GM19397 (cell line): Measurements from ENCODE around the gene SPECC1L.
"Not testable (repeated sequence)": the region's sequence is repeated elsewhere in the genome, so short reads cannot be mapped to it uniquely, and the experiment has no call there.

Experiments
- ATAC-seq: cut with Tn5 transposase; IDR thresholded peaks from one replicate; pipeline ENCODE4 v1.9.1; 2021; ENCODE audit warnings: mild to moderate bottlenecking, moderate library complexity; ENCODE audit not compliant: unreplicated experiment

Gene SPECC1L, protein sequence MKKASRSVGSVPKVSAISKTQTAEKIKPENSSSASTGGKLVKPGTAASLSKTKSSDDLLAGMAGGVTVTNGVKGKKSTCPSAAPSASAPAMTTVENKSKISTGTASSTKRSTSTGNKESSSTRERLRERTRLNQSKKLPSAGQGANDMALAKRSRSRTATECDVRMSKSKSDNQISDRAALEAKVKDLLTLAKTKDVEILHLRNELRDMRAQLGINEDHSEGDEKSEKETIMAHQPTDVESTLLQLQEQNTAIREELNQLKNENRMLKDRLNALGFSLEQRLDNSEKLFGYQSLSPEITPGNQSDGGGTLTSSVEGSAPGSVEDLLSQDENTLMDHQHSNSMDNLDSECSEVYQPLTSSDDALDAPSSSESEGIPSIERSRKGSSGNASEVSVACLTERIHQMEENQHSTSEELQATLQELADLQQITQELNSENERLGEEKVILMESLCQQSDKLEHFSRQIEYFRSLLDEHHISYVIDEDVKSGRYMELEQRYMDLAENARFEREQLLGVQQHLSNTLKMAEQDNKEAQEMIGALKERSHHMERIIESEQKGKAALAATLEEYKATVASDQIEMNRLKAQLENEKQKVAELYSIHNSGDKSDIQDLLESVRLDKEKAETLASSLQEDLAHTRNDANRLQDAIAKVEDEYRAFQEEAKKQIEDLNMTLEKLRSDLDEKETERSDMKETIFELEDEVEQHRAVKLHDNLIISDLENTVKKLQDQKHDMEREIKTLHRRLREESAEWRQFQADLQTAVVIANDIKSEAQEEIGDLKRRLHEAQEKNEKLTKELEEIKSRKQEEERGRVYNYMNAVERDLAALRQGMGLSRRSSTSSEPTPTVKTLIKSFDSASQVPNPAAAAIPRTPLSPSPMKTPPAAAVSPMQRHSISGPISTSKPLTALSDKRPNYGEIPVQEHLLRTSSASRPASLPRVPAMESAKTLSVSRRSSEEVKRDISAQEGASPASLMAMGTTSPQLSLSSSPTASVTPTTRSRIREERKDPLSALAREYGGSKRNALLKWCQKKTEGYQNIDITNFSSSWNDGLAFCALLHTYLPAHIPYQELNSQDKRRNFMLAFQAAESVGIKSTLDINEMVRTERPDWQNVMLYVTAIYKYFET

DNA sequence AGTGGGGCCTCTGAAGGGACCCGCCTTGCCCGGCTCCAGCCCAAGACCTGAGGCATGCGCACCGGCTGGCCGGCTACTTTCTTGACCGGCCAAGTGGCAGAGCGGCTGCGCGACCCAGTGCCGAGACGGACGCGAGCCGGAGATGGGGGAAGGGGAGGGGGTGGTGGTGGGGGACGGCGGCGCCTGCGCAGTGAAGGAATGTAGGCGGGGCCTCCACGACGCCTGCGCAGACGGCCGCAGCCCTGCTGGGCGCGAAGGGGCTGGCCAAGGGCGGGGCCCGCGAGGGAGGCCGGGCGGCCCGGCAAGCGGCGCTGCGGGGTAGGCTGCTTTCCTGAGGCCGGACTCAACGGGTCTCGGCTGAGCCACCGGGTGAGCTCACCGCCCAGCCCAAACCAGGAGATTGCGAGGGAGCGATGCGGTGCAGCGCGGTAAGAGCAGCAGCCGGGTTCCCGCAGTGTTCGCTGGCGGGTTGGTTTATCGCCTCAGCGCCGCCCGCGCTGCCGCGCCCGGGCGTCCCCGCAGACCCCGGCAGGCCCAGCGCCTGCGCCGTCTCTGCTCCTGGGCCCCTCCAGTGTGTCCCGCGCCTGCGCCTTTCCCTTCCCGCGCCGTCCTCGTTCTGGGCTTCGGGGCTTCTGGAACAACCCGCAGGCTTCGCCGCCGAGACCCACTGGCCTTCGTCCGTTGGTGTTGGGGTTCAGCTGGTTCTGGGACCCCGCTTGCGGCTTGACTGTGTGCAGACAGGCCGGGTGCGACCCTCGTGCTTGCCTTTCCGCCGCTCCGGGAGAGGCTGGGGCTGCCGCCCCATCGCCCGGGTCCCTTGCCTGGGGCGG, at the start of gene SPECC1L:
Gene SPECC1L, plus strand, starts transcription at position 276 of the 830 bp plus-strand sequence. CDS start 31,401 bp downstream, outside the sequence.
- peak; percentile 87 for ATAC-seq

DNA sequence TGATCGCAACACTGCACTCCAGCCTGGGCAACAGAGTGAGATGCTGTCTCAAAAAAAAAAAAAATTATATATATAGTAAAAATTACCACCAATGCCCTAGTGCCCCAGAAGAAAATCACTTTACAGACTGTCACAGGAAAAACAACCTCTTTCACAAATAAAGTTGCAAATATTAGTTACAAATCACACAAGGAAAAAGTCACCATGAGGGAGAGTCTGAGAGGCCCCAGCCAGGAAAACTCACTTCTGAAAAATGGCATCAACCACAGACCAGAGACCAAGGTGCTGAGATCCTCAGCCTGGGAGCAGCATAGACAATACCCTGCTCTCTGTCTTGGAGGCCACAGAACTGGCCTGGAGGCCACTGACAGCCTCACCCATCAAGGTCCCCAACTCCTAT, 46.2 kb upstream of the SPECC1L start:
- no peak for ATAC-seq

DNA sequence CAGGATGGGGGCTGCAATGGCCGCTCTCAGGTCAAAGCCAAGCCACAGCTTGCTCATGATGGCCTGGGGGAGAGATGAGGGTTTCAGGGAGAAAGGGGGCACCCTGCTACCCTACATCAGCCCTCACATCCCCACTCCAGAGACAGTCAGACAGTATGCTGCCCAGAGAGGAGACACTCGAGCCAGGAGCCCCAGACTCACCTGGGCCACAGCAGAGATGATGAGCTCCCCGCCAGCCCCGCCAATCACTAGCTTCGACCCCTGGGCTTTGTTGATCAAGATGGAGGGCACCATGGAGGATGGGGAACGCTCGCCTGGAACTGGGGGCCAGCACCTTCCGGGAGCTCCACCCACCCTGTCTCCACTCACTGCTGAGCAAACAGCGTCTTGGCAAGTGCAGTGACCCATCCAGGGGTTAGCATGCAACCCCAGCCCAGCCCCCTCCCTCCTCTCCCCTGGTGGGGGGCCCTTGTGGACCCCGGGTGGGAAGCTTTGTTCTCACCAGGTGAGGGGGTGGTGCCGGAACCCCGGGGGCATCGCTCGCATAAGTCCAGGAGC, 45.5 kb upstream of the SPECC1L start:
- ATAC-seq: no peak

DNA sequence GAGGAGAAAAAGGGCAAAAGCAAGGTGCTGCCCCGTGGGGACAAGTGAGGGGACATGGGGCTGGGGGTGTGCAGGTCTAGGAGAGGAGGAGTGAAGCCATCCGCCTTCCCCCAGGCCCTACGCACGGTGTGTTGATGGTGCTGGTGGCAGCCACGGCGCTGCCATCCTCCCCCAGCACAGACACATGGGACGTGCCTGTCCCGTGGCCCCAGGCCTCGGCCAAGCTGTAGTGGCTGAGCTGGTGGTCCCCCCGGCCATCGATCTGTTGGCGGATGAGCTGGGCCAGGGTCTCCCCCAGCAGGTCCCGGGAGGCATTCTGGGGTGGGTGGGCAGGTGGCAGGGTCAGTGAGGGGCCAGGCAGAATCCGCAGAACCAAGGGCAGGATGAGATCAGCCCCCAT, 44.7 kb upstream of the SPECC1L start:
- ATAC-seq: no peak

DNA sequence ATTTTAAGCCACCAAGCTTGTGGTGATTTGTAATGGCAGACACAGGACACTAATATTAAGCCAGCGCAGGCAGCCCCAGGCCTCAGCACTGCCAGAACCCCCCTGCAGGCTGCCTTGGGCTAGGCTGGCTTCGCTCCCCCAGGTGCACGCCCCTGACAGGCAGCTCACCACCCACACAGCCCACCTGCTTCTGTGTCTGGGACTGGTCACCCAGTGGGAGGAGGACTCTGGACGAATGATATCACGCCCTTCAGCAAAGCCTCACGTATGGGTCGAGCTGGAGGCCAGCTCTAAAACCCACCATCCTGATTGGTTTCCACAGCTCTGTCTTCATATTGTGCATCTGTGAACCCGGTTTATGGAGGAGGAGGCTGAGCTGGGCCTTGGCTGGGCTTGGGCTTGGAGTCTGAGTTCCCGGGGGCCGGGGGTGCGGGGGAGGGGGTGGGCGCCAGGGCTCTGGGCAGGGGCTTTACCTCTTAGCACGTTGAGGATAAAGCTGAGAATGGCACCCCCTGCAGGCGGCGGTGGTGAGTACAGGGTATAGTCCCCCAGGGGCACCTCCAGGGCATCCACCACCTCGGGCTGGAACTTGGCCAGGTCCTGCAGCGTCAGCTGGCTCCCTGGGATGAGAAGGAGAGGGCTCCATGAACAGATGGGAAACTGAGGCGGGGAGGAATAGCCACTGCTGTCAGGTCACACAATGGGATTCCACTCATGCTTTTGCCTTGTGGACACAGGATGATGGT, 39.5 kb upstream of the SPECC1L start:
- ATAC-seq: no peak

DNA sequence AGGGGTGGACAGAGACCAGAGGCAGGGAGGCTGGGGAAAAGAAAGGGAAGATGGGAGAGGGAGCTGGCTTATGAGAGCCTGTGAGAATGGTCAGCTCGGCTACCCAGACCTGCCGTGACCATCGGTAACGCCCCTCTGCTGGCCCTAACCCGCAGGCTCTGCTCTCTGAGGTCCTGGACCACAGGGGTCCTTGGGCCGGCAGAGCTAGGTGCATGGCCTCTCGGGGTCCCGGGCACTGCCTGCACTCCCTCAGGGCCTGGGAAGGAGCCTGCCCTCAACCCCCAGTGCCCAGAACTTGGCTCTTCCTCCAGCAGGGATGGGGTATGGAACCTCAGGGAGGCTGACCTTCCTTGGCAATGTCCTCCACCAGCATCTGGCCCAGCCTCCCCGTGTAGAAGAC, 38.9 kb upstream of the SPECC1L start:
- no peak for ATAC-seq

DNA sequence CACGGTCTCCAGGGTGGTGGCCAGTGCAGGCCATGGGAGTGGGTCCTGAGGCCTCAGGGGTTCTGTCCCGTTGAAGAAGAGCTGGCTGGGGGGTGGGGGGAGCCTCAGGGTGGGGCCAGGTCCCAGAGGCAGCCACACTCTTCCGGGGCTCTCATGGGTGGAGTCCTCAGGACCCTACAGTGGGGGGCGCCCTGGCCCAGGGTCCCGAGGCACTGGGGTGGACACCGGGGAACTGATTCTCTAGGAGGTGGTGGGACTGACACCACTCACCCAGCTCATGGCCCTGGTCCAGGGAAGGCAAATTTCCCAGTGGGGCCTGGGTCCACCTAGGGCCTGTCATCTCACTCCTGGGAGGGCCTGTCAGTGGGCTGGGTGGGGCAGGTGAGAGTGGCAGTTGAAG, 38.5 kb upstream of the SPECC1L start:
- no peak for ATAC-seq

DNA sequence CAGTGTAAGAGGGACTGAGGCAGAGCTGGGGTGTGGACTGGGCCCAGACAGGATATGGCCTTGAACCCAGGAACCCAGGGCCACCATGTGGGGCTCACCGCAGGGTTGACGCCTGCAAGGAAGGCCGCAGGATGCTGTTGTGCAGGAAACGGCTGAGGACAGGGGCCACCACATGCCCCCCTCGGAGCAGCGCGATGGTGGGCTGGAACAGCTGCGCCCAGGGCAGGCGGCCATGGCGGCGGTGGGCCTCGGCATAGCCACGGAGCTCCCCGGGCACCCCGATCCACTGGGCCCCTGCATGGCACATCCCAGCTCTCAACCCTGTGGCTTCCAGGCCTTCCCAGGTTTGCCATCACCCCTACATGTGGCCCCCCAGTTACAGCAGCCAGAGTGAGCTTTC, 37.9 kb upstream of the SPECC1L start:
- ATAC-seq: no peak

DNA sequence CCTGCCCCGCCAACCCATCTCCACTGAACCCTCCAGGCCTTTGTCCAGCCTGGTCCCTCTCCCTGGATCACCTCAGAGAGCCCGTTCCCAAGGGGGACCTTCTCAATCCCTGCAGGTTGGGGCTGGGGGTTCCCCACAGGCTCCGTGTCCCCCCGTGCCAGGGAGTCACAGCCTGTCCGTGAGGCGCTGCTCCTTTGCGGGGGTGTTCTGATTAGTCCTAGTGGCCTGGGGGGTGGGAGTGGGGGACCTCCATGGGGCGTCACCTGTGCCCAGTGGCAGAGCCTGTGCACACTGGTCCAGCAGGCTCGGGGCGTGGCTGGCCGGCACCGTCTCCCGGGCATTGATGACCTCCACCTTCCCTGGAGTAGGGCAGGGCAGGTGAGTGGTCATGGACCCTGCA, 37.4 kb upstream of the SPECC1L start:
- no peak for ATAC-seq

DNA sequence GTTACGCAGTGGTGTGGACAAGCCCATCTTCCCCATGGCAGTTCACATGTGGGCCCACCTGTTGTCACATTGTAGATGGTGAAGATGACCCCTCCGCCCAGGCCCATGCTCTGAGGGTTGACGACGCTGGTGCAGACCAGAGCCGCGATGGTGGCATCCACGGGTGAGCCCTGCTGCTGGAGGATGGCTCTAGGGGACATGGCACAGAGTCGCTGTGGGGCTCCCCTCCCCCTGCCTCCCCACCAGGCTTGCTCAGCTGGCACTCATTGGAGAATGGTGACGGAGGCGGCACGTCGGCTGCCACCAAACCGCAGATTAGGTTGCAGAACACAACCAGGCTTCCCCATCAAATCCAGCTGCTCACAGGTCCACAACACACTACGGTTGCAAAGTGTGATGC, 36.8 kb upstream of the SPECC1L start:
- no peak for ATAC-seq

DNA sequence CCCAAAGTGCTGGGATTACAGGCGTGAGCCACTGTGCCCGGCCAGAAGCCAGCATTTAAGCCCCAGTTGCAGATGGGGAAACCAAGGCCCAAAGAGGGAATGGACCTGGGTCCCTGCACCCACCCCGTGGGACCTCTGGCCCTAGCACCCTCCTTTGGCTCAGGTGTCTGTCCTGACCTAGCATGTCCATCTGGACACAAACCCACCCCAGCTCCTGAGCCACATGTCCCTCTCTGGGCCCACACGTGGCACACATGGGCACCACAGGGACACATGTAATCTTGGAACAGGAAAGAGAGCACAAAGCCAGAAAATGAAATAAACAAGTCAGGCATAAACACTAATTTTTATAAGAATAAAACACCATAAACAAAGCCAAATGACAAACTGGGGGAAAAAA, 35.3 kb upstream of the SPECC1L start:
- ATAC-seq: no peak

DNA sequence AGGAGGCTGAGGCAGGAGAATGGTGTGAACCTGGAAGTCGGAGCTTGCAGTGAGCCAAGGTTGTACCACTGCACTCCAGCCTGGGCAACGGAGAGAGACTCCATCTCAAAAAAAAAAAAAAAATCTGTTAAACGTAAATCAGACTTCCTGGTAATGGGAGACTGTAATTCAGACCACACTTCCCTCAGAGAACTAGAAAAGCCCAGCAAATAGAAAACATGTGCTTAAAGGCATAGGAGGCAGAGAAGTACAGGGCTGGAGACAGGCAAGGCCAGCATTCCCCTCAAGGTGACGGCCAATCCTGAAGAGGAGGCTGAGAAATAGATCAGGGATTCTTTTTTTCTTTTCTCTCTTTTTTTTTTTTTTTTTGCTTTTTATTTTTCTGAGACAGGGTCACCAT, 34.0 kb upstream of the SPECC1L start:
- ATAC-seq: no peak

DNA sequence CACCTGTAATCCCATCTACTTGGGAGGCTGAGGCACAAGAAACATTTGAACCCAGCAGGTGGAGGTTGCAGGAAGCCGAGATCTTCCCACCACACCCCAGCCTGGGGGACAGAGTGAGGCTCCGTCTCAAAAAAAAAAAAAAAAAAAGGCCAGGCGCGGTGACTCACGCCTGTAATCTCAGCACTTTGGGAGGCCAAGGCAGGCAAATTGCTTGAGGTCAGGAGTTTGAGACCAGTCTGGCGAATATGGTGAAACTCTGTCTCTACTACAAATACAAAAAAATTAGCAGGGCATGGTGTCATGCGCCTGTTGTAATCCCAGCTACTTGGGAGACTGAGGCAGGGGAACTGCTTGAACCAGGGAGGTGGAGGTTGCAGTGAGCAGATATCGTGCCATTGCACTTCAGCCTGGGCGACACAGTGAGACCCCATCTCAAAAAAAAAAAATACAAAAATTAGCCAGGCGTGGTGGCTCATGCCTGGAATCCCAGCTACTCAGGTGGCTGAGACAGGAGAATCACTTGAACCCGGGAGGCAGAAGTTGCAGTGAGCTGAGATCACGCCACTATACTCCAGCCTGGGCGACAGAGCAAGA, 32.4 kb upstream of the SPECC1L start:
- ATAC-seq: not testable (repeated sequence)

DNA sequence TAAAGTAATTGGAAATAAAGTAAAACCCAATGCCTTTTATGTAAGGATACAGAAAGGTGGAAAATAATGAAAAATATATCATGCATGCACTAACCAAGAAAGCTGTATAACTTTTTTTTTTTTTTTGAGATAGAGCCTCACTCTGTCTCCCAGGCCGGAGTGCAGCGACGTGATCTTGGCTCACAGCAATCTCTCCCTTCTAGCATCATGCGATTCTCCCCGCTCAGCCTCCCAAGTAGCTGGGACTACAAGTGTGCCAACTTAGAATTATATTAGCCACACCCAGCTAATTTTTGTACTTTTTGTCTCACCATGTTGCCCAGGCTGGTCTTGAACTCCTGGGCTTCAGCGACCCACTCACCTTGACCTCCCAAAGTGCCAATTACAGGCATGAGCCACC, 30.2 kb upstream of the SPECC1L start:
- ATAC-seq: no peak

DNA sequence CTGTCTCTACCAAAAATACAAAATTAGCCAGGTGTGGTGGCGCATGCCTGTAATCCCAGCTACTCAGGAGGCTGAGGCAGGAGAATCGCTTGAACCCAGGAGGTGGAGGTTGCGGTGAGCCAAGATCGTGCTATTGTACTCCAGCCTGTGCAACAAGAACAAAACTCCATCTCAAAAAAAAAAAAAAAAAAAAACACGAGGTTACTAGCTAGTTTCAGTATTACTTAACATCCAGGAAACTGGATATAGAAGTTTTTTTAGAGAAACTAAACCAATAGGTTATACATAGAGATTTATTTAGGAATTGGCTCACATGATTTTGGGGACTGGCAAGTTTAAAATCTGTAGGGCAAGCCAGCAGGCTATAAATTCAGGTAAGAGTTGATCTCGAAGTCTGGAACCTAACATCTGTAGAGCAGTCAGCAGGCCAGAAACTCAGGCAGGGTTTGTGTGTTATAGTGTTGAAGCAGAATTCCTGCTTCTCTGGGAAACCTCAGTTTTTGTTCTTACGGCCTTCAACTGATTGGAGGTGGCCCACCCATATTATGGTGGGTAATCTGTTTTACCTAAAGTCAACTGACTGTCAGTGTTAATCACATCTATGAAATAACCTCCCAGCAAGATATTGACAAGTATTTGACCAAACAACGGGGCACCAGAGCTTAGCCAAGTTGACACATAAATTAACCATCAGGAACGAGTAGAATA, 29.5 kb upstream of the SPECC1L start:
- not testable (repeated sequence) for ATAC-seq

DNA sequence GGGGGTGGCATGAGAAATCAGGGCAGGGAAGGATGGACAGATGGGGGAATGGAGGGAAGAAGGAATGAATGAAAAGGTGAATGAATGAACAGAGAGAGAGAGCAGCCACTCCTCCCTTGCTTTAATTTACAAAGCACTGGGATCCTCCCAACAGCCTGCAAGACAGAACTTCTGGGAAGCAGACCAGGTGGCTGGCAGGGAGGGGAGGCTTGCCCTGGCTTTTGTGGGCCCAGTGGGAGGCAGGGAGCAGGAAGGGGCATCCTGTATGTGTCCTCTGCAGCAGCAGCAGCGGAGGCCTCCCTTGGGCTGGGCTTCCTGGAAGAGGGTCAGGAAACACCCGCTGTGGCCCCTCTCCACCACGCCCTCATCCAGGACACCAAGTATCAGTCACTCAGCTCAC, 27.2 kb upstream of the SPECC1L start:
- not testable (repeated sequence) for ATAC-seq

DNA sequence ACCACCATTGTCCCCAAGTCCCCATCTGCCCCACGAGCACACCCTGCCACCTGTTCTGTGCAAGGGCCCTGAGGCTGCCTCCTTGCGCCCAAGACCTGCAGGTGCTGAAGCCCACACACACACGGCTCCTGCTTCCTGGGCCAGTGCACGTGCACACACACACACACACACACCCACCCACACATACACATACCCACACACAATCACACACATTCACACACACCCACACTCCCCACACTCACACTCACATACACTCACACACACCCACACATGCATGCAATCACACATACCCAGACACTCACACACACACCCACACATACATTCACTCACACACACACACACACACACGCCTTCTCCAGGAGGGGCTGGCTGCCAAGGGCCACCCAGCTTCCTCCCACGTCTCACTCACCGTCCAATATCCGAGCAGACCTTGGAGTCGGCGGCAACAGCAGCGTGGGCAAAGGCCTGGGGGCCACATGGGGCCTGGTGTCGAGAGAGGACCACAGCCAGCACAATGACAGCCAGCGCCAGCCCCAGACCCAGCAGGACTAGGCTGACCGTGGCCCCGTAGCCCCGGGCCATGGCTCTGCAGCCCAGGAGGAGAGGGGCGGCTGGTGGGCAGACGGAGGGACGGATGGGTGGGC, 26.4 kb upstream of the SPECC1L start:
- ATAC-seq: no peak

DNA sequence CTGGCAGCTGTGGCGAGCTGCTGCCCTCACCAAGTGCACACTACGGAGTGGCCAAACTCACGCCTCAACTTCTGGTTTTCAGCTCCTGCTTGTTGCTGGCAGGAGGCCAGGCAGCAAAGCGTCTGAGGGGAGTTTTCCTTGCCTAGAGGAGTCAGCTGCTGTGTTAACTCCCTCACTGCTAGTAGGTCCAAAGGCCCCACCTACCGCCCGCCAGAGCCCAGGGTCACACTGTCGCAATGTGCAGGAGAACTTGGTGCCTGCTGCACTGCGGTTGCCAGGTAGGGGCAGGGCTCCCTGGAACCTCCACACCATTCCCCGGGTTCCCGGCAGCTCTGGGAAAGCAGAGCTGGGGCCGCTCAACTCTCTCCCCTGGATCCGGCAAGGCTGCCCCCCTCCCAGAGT, 25.6 kb upstream of the SPECC1L start, which contains the start of gene GGT5:
Gene GGT5, minus strand, starts transcription at position 53 of the 402 bp plus-strand sequence. CDS start 357 bp downstream, outside the sequence.
- ATAC-seq: not testable (repeated sequence)
